Activated gamma-delta T cell treated with anti-CD3 and anti-CD28 coated beads, Interleukin-2, amount 50 U/mL, for 16 hours (primary cell): ENCODE measurements around the gene MCUB.
A peak's percentile ranks its signal among the peaks of the same experiment; 100 is the strongest.

Experiments used
- DNase-seq: peaks from one replicate; pipeline ENCODE4 v3.0.0-alpha.2; 2020; ENCODE audit warnings: low read depth

Gene MCUB

DNA sequence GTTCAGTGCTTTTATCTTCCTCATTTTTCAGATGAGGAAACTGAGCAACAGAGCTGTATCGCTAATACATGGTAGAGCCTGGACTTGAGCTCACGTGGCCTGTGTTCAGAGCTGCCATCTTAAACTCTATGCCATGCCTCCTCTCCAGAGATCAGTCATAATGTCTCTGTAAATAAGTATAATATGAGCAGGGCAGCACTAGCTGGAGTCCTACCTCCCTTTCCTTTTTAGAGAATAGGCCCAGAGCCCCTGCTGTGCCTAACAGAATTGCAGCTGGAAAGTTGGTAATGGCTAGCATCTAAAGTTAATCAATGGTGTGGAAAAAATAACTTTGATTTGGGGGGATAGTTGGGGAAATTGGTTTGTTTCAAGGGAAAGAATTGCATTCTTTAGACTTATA, 122.8 kb downstream of the MCUB start:
- no peak for DNase-seq

DNA sequence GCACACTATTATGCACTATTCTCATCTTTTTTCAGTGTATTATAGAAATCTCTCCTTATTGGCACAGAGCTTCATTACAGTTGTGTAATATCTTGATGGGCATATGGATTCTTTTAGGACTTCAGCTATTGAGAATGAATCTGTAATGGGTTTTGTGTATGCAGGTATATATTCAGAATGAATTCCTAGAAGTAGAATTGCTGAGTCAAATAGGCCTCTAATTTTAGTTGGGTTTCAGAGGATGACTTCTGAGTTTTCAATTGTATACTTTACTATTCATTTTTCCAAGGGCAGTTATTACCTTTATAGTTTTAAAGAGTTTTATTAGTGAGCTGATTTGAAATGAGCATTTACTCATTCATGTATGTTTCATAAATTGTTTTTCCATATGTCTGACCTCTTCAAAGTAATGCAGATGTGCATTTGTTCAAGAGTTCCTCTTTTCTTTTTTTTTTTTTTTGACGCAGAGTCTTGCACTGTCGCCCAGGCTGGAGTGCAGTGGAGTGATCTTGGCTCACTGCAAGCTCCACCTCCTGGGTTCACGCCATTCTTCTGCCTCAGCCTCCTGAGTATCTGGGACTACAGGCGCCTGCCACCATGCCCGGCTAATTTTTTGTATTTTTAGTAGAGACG, 123.7 kb downstream of the MCUB start:
- no peak for DNase-seq

DNA sequence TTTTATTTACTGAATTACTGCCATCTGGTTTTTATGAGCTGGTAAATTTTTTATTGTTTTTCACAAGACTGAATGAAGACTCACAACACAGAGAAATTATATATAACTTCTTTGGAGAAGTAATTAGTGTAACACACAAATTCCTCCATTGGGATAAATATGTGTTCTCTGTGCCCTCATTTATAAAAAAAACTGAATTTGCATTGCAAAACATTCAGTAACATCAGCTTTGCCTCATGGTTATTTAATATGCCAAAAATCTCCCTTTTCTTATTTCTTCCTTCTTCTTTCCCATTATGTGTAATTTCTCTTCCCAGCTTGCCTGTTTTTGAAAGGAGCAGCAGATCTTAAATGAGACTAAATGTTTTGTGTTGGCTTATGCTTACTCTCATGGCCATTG, 124.7 kb downstream of the MCUB start:
- DNase-seq = no peak

DNA sequence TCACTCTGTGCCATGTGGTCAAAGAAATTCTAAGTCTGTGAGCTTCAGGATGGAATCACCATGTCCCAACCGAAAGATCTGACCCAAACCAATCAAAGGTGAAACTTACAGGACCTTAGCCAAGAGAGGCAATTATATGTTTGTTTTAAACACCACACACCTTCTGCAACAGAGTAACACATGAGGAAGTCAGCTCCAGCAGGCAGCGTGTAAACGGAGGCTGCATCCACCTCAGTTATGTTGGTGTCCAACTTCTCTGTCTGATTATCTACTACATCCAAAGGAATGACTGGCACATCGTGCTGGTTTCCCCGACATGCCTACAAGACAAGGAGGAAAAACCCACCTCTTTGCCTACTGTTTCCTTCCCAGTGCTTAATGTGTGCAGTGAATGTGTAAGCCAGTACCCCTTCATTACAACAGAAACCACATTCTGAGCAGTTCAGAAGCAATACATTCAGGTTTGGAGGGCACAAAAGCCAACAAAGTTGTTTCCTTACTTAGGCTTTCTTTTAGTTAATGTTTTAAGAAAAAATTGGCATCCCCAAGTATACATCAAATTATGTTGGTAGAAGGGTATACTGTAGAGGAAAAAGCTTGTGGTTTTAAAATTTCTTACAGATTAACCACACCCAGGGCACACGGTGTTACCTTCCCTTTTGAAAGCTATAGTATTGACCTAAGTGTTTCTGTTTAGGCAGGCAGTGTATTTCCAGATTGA, 130.8 kb downstream of the MCUB start:
- DNase-seq = no peak

DNA sequence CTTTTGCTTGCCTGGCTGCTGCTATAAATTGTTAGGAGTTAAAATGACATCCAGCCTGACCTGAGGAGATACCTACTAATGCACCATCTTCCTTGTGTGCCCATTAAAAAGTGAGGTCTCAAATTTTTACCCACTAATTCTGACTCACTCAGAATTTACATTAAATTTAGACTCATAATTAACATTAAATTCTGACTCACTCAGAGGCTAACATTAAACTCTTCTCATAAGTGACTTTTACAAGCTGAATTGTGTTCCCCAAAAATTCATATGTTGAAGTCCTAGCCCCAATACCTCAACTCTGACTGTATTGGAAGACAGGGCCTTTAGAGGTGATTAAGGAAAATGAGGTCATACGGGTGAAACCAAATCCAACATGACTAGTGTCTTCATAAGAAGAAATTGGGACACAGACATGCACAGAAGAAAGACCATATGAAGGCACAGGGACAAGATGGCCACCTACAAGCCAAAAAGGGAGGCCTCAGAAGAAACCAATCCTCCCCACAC, 131.4 kb downstream of the MCUB start:
- DNase-seq = no peak

DNA sequence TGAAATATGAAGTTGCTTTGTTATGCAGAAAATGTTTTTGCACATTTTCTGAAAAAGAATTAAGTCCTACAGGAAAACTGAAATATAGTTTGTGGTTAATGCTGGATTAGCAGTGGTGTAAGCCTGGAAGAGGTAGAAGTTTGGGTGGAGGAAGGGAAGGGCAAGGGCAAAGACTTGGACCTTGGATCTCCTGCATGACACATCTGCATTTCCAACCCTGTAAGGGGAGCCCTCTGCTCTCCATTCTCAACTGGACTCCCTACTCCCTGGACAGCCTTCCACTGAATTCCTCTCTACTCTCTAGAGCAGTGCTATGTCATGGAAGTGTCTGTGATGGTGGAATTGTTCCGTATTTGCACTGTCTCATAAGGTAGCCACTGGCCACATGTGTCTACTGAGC, 138.6 kb downstream of the MCUB start:
- DNase-seq = no peak

DNA sequence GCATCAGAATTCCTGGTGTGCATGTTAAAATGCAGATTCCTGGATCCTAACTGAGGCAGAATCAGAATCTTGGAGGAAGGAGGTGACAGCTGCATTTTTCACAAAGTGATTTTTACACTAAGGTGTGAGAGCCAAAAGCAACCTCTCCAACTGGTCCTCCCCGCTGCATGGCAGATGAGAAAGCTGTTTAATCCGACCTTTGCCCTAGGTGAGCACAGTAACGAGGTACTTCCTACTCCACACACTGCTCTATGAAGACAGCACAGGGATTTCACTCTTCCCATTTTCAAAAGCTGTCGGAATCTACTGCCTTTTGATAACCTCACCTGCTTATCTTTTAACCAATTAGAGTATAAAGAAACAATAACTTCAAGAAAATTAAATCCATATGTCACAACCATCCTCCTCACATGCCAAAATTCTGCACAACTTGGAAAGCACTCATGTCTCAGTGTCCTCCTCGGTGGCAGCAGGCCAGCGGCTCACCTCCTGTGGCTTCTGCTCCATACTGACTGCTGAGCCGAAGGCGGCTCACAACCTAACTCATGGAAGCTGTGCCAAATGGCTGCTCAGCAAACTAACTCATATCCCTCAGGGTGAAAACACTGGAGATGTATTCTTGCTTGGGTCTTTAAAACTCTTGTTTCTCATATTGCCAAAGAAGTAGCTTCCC, 139.6 kb downstream of the MCUB start:
- DNase-seq = no peak

DNA sequence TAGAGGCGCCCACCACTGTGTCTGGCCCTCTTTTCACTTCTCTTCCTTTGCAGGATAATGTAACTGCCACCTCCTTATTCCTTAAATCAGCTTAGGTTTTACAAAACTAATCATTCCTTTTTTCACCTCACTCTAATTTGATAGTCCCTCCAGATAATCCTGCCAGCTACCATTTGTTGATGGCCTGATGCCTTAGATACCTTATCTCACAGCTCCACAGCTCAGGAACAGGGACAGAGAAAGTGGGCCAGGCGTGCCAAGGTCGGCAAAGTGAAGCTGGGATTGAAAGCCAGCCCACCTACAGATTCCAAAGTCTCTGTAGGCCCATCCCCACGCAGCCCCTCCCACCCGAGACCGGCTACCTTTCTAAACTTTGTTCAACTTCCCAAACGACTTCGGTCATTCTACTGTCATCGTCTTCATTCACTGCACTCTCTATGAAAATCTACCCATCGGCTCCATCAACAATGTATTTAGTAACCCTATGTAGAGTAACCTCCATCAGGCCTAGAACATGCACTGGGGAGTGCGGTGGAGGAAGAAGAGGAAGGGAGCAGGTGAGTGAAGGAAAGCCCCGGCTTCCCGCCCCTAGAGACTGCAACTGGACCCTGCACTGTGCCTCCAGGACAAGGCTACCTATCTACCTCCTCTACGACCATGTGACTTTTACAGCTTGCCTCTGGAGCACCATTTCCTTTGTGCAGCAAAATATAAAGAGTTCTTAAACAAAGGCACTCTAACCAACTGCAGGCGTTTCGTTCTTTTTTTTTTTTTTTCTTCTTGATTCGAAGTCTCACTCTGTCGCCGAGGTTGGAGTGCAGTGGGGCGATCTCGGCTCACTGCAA, 141.7 kb downstream of the MCUB start:
- no peak for DNase-seq

DNA sequence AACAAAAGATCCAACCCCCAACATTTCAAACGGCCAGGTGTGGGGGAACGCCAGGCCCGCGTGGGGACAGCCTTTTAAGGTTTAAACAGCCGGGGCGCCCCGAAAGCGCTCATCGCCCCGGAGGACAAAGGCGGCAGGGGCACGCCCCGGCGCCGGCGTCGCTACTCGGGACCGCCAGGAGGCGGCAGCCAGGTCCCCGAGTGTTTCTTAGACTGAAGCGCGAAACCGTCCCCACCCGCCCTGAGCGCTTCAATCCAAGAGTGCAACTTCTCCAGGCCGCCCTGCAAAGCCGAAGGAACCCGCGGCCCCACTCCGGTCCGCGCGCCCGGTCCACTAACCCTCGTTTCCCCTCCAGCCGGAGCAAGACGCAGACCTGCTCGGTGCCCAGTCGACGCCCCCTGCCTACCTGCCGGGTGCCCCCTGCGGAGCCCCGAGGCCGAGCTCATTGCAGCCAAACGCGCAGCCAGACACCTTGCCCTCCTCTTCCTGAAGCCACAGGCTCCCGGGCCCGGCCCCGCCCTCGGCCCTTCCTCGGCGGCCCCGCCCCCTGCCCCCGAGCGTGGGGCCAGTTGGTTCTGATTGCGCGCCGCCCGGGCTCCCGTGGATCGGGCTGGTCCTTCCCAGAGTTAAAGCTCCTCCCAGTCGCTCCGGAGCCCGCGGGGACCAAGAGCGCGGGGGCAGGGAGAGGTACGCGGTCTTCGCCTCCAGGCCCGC, 143.1 kb downstream of the MCUB start, which contains the start of gene CASP6:
CASP6 (minus strand) TSS at position 496 of the 714 bp plus-strand sequence; CDS start at position 446, 50 bp downstream.
- peak; percentile 50 for DNase-seq

DNA sequence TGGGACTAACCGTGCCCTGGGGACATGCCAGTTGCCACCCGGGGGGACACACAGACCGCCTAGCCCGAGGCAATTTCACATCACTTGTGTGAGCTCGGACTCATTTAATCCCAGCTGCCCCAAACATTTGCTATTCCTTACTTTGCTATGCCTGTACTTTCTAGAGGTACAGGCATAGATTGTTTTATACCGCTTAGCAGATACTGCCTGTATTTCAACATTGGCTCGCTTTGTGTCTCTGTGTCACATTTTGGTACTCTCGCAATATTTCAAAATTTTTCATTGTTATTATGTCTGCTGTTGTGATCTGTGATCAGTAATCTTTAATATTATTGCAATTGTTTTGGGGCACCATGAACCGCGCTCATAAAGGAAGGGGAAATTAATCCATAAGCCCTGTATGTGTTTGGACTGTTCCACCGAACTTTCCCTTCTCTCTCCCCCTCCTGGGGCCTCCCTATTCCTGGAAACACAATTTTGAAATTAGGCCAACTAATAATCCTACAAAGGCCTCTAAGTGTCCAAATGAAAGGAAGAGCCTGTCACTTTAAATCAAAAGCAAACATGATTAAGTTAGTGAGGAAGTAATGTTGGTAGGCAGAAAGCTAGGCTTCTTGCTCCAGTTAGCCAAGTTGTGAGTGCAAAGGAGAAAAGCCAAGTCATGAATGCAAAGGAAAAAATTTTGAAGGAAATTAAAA, 143.8 kb downstream of the MCUB start:
- no peak for DNase-seq

DNA sequence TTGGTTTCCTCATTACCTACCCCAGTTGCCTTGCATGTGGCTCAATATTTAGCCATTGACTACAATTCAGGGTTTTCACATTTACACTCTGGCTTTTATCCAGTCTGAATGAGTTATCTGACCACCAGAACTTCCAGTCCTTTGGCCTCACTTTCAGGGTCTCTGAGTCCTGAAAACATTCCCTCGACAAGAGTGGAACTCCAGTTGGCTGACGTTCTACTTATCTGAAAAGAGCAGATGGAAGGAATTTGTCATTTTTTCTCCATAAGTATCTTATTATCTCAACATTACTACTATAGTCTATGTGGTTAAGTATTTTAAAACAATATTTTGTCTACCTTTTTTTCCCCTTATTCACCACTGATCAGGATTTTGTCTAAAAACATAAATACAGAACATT, 148.4 kb downstream of the MCUB start:
- DNase-seq = no peak

DNA sequence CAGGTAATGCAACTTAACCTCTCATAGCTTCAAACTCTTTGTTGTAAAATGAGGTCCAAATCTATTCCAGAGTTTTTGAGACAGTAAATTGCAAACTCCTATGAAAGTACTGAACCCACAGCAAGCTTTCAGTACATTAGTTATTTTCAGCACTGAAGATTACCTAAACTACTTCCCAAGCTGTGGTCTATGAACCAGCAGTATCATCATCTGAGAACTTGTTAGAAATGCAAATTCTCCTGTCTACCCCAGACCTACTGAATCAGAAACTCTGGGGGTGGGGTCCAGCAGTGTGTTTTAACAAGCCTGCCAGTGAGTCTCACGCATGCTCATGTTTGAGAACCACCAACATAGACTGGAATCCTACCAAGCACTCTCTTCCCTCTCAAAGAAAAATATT, 148.9 kb downstream of the MCUB start:
- DNase-seq = no peak

DNA sequence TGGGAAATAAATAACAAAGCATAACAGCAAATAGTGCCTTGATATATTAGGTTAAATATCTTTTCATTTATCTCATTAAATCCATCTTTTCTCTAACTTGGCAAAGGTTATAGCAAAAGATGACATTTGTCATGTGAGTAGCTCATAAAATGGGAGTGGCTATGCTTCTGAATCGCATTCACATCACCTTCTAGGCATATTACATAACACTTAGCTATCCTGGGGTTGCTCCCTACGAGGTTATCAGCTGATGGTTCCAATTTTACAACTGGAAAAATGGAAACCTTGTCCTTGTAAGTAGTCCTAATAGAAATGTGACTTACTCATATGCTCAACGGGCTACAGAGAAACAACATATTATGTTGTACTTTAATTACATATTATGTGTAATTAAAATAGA, 153.5 kb downstream of the MCUB start:
- DNase-seq = no peak

DNA sequence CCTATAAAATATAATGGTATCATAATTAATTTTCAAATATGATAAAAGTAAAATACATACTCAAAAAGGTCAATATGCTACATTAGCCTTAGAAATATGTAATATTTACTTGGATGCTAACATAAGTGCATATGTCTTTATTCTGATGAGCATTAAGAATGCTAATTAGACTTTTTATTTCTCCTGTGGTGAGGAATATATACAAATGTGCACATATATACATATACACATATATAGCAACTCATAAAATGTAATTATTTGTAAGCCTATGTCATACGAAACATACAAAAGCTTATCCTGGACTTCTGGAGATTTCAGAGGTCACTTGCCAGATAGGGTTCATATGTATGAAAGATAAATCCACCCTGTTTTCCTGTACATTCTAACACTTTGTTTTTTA, 158.7 kb downstream of the MCUB start:
- DNase-seq = no peak

DNA sequence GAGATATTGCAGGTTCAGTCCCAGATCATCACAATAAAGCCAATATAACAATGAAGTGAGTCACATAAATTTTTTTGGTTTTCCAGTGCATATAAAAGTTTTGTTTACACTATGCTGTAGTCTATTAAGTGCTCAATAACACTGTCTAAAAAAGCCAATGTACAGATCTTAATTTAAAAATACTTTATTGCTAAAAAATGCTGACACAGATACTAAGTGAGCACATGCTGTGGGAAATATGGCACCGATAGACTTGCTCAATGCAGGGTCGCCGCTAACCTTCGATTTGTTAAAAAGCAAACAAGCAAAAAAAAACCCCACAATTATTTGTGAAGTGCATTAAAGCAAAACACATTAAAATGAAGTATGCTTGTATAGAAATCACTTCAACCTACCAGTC, 159.6 kb downstream of the MCUB start:
- DNase-seq = no peak

DNA sequence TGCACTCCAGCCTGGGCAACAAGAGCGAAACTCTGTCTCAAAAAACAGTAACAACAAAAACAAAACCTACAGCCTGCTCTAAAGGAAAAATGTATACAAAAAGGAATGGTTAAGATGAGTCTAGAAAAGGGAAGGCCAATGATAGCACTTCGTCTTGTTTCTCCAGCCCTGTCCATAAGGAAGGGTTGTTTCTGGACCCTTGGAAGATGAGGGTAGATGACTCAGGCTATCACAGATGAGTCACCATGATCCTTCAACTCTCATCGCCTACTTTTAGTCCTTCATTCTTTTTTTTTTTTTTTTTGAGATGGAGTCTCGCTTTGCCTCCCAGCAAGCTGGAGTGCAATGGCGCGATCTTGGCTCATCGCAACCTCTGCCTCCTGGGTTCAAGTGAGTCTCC, 161.0 kb downstream of the MCUB start:
- no peak for DNase-seq

DNA sequence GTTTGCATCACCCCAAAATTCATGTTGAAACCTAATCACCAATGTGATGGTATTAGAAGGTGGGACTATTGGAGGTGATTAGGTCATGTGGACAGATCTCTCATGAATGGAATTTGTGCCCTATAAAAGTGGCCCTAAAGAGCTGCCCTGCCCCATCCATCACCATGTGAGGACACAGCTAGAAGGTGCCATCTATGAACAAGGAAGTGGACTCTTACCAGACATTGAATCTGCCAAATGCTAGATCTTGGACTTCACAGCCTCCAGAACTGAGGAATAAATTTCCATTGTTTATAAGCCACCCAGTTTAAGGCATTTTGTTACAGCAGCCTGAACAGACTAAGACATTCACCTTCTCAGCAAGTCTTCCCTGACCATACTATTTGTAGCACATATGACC, 162.3 kb downstream of the MCUB start:
- DNase-seq = no peak

DNA sequence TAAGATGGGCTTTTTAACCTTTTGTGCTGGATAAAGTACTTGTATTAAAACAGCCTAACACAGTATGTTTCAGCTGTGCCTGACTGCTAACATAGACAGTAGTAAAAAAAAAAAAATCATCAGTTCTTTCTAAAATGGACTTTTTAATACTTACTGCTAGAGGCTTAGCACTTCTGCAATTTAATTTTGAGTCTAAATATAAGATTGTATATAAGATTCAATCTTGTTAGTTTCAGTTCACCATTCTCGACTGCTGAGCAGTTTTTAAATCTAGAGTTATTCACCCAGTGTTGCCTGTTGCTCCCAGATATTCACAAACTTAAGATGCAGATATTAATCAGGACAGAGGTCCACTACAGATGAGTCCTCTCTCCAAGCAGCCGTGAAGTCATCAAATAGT, 163.1 kb downstream of the MCUB start:
- no peak for DNase-seq

DNA sequence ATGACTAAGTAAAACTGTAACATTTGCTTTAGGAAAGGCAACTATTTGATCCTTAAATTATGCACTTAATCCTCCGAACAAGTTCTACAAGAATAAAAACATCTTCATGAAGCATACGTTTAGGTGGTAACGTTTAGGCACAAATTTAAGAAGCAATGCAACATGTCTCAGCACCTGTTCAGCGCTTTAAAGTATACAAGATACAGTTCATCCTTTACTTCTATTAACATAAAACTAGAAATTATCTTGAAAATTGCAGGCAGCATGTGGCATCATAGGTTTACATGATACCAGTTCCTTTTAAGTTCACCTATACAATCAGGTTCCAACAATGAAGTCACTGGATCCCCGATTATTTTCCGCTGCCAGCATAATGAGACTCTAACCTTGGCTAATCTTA, 168.3 kb downstream of the MCUB start:
- DNase-seq = no peak

DNA sequence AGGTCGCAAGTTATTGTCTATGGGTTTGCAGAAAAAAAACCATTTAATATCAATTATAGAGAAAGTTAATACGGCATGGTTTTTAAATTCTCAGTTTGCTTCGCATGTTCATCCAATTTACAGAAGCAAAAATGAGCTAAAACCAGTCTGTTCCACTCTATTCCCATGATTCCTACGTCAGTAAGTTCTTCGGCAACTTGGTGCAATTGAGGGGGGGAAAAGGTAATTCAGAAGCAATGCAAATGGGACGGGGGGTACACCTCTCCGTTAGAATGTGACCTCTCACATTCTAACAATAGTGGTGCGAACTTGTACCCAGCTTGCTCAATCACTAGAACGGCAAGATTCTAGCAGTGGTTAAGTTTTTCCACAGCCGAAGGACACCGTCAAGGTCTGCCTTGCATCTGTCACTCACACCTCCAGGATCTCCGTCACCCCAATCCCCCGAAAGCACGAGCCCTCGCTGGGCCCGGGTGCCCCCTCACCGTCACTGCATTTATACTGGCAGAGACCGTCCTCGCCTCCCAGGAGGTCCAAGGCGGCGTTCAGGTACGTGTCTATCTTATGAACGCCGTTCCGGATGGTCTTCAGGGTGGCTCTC, 169.2 kb downstream of the MCUB start:
- DNase-seq = peak; percentile 3
